ENCODE data around the gene SCEL. TPM values are rescaled to one million over a fixed set of nuclear protein-coding genes. Genes with fewer than 3 reads are reported as not detected.
"Not testable (repeated sequence)": the region's sequence is repeated elsewhere in the genome, so short reads cannot be mapped to it uniquely, and the experiment has no call there.

Gene SCEL
- total RNA-seq, 1 donor from 2014 or later = 0.27 TPM

- H2AFZ ChIP-seq (ENCODE audit: low read depth, low read length) = no peak overlapping the region
- Mint-ChIP-seq H3K36me3 (ENCODE audit: low read depth, unreplicated experiment) (no peaks in the 10 kb centered on the region), H3K27me3 (ENCODE audit: low read depth, unreplicated experiment) (no peaks in the 10 kb centered on the region), H3K4me3 (ENCODE audit: unreplicated experiment) (no peak overlapping the region), H3K4me1 (ENCODE audit: low read depth, unreplicated experiment) (peaks cover 14% of the 10 kb centered on the region), H3K27ac (ENCODE audit: unreplicated experiment) (no peak overlapping the region), H3K9me3 (ENCODE audit: unreplicated experiment) (no peaks in the 10 kb centered on the region)
- H3K27me3 ChIP-seq (ENCODE audit: insufficient read depth, low read length) = no peaks in the 10 kb centered on the region
- H3K4me3 ChIP-seq (ENCODE audit: insufficient read depth, low read depth, low read length) = no peak overlapping the region
- H3K36me3 ChIP-seq (ENCODE audit: insufficient read depth, low read length) = no peaks in the 10 kb centered on the region
- H4K20me1 ChIP-seq (ENCODE audit: insufficient read depth, low read length) = no peaks in the 10 kb centered on the region
- no peak for FAIRE-seq
- DNase-seq (ENCODE audit: low read depth) = peak; percentile 54
- no peaks in the 10 kb centered on the region for H3K79me2 ChIP-seq (ENCODE audit: insufficient read depth, low read length)
- H3K9ac ChIP-seq (ENCODE audit: low read length) = no peak overlapping the region
- H3K9me3 ChIP-seq (ENCODE audit: insufficient read depth, low read depth, low read length) = no peaks in the 10 kb centered on the region
- peaks cover 24% of the 10 kb centered on the region for H3K4me1 ChIP-seq (ENCODE audit: insufficient read depth, low read length)
- no peak for TF ChIP-seq EZH2 (IDR thresholded peaks at IDR 0.05; ENCODE audit: insufficient read depth, low read length)
- no peak overlapping the region for H3K4me2 ChIP-seq (ENCODE audit: low read length)
- no peak overlapping the region for H3K27ac ChIP-seq (ENCODE audit: low read depth, low read length)
These were observed 17.2 kb upstream of the SCEL start for GRCh38 chr13:77518266-77518665.

- H3K9me3 ChIP-seq (ENCODE audit: insufficient read depth, low read depth, low read length); H3K9ac ChIP-seq (ENCODE audit: low read length); H3K4me2 ChIP-seq (ENCODE audit: low read length); H3K27ac ChIP-seq (ENCODE audit: low read depth, low read length); FAIRE-seq; H3K4me3 ChIP-seq (ENCODE audit: insufficient read depth, low read depth, low read length); H3K27me3 ChIP-seq (ENCODE audit: insufficient read depth, low read length); H3K79me2 ChIP-seq (ENCODE audit: insufficient read depth, low read length); H3K4me3 Mint-ChIP-seq (ENCODE audit: unreplicated experiment); H3K27me3 Mint-ChIP-seq (ENCODE audit: low read depth, unreplicated experiment); H3K27ac Mint-ChIP-seq (ENCODE audit: unreplicated experiment); DNase-seq (ENCODE audit: low read depth); H4K20me1 ChIP-seq (ENCODE audit: insufficient read depth, low read length); H2AFZ ChIP-seq (ENCODE audit: low read depth, low read length); H3K36me3 Mint-ChIP-seq (ENCODE audit: low read depth, unreplicated experiment); H3K9me3 Mint-ChIP-seq (ENCODE audit: unreplicated experiment); H3K36me3 ChIP-seq (ENCODE audit: insufficient read depth, low read length): not testable (repeated sequence)
- peaks cover 14% of the 10 kb centered on the region for H3K4me1 Mint-ChIP-seq (ENCODE audit: low read depth, unreplicated experiment)
- peaks cover 24% of the 10 kb centered on the region for H3K4me1 ChIP-seq (ENCODE audit: insufficient read depth, low read length)
These were observed 16.1 kb upstream of the SCEL start for GRCh38 chr13:77519396-77519795.

- Mint-ChIP-seq H3K27ac (ENCODE audit: unreplicated experiment) (no peak overlapping the region), H3K9me3 (ENCODE audit: unreplicated experiment) (no peaks in the 10 kb centered on the region), H3K27me3 (ENCODE audit: low read depth, unreplicated experiment) (no peaks in the 10 kb centered on the region), H3K36me3 (ENCODE audit: low read depth, unreplicated experiment) (no peaks in the 10 kb centered on the region), H3K4me1 (ENCODE audit: low read depth, unreplicated experiment) (peaks cover 14% of the 10 kb centered on the region), H3K4me3 (ENCODE audit: unreplicated experiment) (no peak overlapping the region)
- no peak overlapping the region for H3K9ac ChIP-seq (ENCODE audit: low read length)
- FAIRE-seq (no peak), DNase-seq (ENCODE audit: low read depth) (peak; percentile 7)
- H3K4me2 ChIP-seq (ENCODE audit: low read length) = no peak overlapping the region
- H4K20me1 ChIP-seq (ENCODE audit: insufficient read depth, low read length) = no peaks in the 10 kb centered on the region
- no peaks in the 10 kb centered on the region for H3K27me3 ChIP-seq (ENCODE audit: insufficient read depth, low read length)
- H3K4me3 ChIP-seq (ENCODE audit: insufficient read depth, low read depth, low read length) = no peak overlapping the region
- H3K27ac ChIP-seq (ENCODE audit: low read depth, low read length) = no peak overlapping the region
- no peaks in the 10 kb centered on the region for H3K36me3 ChIP-seq (ENCODE audit: insufficient read depth, low read length)
- H3K9me3 ChIP-seq (ENCODE audit: insufficient read depth, low read depth, low read length) = no peaks in the 10 kb centered on the region
- no peak overlapping the region for H2AFZ ChIP-seq (ENCODE audit: low read depth, low read length)
- H3K79me2 ChIP-seq (ENCODE audit: insufficient read depth, low read length) = no peaks in the 10 kb centered on the region
- H3K4me1 ChIP-seq (ENCODE audit: insufficient read depth, low read length) = peaks cover 24% of the 10 kb centered on the region
- TF ChIP-seq EZH2 (IDR thresholded peaks at IDR 0.05; ENCODE audit: insufficient read depth, low read length) = no peak
- TF ChIP-seq, protein P1, sequence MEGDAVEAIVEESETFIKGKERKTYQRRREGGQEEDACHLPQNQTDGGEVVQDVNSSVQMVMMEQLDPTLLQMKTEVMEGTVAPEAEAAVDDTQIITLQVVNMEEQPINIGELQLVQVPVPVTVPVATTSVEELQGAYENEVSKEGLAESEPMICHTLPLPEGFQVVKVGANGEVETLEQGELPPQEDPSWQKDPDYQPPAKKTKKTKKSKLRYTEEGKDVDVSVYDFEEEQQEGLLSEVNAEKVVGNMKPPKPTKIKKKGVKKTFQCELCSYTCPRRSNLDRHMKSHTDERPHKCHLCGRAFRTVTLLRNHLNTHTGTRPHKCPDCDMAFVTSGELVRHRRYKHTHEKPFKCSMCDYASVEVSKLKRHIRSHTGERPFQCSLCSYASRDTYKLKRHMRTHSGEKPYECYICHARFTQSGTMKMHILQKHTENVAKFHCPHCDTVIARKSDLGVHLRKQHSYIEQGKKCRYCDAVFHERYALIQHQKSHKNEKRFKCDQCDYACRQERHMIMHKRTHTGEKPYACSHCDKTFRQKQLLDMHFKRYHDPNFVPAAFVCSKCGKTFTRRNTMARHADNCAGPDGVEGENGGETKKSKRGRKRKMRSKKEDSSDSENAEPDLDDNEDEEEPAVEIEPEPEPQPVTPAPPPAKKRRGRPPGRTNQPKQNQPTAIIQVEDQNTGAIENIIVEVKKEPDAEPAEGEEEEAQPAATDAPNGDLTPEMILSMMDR (IDR thresholded peaks at IDR 0.05; ENCODE audit: insufficient read depth, low read depth, low read length) = no peak
These were observed 15.7 kb upstream of the SCEL start for GRCh38 chr13:77519808-77520207.
